ENCODE results near the gene NEK9.

The NEK9 gene

DNA sequence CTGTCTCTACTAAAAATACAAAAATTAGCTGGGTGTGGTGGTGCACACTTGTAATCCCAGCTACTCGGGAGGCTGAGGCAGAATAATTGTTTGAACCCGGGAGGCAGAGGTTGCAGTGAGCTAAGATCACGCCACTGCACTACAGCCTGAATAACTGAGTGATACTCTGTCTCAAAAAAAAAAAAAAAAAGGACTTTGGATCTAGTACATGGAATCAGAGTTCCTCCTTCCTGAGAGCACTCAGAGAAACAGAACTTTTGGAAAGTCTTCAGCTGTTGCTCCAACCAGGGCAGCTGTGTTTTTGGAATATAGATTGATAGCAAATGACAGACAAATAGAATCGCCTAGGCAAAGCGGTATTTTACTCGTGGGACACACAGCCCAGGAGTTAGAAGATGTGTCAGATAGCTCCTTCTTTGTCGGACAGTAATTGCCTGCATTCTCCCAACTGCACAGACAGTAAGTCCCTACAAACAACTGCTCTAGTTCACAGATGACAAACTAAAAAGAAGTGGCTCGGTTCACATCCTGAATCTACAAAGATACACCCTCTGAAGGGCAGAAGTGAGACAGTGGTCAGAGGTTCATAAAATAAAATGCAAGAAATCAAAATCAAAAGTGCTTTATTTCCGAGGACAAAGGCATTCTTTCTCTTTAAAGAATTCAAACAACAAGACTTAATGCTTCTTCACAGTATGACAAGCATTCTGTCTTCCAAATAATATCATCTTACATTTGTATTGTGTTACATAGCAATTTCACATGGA, 17.1 kb upstream of the NEK9 start:
- no peak for DNase-seq

DNA sequence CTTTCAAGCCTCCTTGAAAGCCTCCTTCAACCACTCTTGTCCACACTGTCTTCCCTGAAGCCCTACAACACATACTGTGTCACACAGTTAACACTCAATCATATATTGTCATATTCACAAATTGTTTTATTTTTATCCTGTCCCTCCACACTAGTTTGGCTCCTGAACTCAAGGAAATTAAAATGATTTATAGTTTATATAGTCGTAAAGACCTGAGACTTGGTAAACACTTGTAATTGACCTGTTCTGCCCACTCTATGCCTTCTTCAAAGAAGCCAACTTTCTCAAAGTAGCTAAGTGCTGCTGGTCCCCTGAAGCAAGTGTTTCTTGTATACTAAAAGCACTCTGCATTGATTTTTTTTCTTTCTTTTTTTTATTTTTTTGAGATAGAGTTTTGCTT, 15.6 kb upstream of the NEK9 start:
- no peak for DNase-seq

DNA sequence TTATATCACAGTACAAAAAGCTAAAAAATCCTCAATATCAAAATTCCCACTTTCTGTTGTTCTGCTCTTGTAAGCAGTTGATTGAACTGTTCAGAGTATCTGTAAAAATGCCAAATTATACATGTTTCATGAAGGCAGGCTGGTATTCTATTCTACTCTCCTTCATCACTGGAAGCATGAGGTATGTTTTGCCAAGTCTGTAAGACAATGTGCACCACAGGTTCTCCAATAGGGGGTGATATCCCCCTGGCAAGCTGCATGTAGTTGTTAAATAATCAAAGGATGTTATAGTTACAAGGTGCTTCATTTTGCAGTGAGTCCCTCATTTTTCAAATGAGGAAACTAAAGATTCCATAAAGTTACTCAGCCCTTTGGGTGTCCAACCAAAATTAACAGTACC, 15.1 kb upstream of the NEK9 start:
- DNase-seq = peak in 2 of 4 experiments; percentile 9 to 22

DNA sequence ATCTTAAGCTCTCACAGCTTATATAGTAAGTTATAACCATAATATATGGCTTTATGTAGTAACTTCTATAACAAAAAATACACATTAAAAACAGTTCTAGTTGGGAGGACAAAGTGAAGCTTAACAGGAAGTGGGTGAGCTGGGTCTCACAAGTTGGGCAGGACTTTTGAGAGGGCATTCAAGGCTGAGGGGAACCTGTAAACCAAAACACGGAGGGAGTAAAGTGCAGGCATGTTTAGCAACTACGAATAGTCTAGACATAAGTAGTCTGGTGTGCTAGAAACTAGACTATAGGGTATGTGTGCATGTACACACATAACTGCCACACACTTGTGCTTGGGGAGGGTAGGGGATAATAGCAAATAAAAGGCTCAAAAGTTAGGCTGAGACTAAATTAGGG, 14.2 kb upstream of the NEK9 start:
- DNase-seq = peak; percentile 13 to 38 (median 24)

DNA sequence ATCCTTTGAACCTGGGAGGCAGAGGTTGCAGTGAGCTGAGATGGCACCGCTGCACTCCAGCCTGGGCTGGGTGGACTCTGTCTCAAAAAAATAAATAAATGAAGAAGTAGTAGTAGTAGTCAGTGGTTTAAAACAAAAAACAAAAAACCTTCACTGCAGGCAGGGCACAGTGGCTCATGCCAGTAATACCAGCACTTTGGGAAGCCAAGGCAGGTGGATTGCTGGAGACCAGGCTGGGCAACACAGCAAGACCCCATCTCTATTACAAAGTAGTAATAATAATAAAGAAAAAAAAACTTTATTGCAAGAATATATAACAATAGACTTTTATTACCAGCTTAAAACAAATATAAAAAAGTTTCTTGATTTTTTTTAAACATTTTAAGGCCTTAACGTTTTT, 13.8 kb upstream of the NEK9 start:
- no peak for DNase-seq

DNA sequence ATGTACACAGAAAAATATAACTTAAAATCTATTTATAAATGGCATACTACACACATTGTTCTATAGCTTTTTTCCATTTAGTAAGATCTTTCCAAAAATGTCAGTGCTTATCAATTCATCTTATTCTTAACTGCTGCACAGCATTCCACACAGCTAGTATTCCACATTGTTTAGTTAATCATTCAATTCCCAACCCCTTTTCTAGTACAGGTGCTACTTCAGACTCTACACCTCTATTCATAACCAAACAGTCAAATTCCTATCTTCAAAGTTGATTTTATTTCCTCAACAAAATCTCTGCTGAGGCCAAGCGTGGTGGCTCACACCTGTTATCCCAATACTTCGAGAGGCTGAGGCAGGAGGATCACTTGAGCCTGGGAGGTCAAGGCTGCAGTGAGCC, 12.3 kb upstream of the NEK9 start:
- DNase-seq = no peak

DNA sequence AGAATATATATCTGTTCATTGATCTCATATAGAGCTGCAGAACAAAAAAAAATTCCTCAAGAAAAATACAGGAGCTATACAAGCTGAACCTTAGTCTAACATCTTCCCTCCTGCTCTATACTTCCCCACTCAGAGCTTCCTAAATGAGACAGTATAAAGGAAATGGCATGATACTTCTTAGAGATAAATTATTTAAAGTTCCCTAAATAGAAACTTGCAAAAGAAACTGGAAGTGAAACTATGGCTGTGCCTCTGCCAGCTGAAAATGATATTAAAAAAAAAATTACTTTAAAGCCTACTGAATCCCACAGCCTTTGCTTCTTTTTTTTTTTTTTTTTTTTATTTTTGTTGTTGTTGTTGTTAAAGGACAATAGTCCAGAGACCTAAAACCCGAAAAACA, 11.6 kb upstream of the NEK9 start:
- peak; percentile 20 to 83 (median 62) for DNase-seq

DNA sequence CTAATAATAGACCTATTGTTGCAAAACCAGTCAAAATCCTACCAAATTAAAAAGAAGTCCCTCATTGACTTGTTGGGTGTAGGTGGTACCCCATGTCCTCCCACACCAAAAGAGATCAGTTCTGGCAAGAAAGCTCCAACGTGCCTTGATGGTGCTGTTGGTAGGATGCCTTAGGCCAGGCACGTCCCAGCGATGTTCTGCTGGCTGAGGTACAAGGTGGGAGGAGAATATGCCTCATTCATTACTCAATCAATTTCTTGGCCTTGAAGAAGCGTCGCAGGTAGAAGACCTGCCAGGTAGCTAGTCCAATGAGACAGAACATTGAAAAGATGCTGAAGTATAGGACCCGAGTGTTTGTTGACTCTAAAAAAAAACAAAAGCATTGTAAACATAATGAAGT, 7.8 kb upstream of the NEK9 start:
- DNase-seq = no peak

DNA sequence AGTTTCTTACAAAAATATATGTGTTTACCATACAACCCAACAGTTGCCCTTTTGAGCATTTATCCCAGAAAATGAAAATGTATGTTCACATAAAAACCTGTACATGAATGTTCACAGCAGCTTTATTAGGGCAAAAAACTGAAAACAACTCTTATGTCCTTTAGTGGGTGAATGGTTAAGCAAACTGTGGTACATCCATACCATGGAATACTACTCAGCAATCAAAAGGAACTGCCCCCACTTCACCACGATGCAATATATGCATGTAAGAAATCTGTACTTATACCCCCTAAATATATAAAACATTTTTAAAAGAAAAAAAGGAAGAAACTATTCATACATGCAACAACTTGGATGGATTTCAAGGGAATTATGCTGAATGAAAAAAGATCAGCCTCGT, 6.7 kb upstream of the NEK9 start:
- no peak for DNase-seq

DNA sequence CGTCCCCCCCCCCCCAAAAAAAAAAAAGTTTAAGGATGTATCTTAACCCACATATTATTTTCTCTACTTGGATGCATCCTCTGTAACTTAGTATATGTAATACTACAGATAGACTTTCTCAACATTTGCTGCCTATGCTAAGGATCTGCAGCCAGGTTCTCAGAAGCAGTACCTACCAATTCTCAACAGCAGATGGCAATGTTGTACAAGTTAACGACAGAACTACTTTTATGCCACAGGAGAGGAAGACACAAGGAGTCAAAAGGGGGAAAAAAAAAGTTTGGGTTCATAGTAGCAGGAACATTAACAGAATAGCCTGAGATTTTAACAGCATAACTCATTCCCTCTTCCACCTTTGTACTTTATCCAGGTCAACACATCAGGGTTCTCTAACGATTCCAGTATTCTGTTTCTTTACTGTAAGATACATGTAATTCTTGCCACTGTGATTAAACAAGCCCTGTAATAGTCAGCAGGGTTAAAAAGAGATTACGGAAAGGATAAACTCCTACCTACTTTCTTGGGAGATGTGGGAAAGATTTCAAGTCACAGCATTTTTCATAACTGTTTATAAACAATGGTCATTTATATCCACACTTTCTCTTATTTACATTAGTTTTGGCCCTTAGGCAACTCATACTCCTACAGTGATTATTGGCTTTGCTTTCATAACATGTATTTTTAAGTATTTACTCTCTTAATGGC, 5.7 kb upstream of the NEK9 start:
- DNase-seq = peak; percentile 78 to 93 (median 88)

DNA sequence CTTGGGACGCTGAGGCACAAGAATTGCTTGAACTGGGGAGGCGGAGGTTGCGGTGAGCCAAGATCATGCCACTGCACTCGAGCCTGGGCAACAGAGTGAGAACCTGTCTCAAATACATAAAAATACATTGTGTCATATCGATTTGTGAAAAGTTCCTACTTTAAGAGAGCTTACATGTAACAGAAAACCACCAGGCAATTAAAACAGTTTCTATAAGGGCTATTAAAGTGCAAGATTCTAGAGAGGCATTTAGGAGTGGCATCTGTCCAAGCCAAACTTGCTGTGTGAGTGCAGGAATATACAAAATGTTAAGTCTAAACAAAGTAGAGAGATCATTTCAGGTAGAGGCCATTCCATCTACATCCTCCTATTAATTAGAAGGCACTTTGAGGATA, 1.7 kb upstream of the NEK9 start:
- DNase-seq = no peak

DNA sequence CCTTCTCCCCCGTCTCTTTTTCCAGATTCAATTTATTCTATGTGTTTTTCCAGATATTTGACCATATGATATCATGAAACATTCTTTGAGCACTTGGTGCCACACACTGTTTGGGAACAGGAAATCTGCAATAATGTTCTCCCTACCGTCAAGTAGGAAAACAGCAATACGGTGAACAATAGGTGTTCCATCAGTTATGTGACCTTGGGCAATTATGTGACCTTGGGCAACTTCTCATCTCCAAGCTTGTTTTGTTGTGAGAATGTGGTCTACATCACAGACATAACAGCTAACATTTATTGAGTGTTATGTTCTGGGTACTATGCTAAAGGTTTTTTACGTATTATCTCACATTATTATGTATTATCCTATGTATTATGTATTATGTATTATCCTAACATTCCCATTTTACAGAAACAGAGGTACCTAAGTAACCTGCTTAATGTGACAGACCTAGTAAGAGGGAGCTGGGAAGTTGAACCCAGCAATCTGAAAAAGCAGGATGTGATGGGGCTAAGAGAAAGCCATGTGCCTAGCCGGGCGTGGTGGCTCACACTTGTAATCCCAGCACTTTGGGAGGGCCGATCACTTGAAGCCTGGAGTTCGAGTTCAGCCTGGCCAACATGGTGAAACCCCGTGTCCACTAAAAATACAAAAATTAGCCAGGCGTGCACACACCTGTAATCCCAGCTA, 1.2 kb upstream of the NEK9 start:
- DNase-seq = peak in 1 of 4 experiments; percentile 23

DNA sequence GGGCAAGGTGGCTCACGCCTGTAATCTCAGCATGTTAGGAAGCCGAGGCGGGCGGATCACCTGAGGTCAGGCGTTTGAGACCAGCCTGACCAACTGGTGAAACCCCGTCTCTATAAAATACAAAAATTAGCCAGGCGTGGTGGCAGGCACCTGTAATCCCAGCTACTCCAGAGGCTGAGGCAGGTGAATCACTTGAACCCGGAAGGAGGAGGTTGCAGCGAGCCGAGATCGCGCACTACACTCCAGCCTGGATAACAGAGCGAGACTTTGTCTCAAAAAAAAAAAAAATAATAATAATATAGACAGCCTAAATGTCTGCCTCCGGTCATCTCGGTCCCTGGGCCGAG, 599 bp upstream of the NEK9 start:
- peak in 1 of 4 experiments; percentile 10 for DNase-seq

DNA sequence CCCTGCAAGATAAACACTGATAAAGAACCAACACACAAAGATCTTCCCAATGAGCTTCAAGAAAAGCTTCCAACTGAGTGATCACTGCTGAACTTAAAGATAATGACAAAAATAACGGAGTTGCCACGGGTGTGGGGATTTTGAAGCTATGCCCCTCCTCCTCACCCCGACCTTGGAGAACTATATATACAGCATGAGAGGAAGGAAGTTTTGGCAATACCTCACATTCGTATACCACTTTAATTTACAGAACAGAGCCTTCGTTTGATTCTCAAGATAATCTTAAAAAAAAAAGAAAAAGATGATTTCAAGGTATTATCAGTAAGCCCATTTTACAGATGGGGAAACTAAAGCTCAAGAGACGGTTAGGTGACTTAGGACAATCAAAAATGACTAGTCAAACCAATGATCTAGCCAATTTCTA, 715 bp downstream of the NEK9 start:
- DNase-seq = peak; percentile 15 to 56 (median 42)

DNA sequence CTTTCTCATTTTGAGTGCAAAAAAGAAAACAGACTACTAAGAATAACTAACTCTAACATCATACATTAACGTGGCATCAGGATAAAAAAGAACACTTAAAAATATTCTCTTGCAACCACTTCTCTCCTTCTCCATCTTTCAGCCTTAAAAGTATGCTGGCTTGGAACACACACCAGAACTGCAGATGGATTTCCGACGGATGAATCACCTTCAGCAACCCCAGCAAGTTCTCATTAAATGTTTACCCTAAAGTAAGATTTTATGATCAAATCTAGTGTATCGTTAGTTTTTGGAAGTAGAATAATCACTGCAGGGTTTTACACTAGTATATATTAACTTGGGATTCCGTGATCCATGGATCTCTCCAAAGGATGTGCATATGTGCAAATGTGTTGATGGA, 1.2 kb downstream of the NEK9 start:
- peak in 2 of 4 experiments; percentile 14 to 56 for DNase-seq

DNA sequence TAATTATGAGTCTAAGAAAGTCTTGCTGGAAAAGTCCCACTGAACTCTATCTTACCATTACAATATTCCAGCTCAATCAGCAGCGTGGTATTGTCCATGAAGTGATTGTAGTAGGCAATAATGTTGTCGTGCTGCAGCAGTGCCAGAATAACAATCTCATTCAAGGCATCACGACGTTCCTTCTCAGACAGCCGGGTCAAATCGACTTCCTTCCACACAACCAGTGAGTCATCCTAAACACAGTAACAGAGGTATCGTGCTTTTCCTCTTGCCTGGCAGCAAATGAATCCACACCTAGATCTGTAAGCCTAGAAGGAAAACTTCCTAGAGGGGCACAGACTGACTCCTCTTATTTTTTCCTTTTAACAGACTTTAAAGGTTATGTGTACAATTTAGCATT, 2.9 kb downstream of the NEK9 start:
- DNase-seq = peak; percentile 63 to 84 (median 72)

DNA sequence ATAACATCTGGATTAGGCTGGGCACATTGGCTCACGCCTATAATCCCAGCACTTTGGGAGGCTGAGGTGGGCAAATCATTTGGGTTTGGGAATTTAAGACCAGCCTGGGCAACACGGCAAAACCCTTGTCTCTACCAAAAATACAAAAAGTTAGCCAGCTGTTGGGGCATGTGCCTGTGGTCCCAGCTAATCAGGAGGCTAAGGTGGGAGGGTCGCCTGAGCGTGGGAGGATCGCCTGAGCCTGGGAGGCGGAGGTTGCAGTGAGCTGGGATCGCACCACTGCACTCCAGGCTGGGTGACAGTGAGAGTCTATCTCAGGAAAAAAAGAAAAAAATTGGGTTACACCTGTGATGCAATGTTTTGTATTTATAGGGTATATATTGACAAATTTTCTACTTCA, 5.3 kb downstream of the NEK9 start:
- no peak for DNase-seq

DNA sequence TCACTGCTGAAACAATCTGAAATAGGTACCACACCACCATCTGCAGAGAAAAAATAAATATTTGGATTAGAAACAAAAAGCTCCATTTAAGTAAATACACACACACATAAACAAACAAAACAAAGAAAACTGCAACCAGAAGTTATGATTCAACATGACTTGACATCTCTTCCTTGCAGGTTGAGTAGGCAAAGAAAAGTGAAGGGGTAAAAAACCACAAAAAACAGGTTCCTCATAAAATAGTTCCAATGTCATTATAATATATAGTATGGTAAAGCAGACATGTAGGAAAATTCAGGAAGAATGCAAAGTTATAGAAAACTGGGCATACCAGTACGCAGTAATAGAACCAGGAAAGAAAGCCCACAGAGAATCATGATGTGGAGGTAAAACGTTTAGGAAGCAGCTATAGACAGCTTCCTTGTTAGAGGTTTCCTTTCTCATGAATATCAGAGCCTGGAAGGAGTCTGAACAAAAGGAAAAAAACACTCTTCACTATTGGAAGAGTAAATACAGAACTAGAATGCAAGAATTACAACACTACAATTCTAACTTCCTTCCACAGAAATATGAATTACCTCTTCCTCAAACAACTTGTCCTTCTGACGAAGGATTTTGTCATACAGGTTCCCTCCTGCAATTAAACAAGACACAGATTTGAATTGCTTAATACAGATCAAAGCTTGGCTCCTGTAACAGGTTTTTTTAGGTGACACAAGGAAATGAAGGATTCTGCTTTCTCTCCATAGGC, 6.1 kb downstream of the NEK9 start:
- DNase-seq = peak; percentile 13 to 80 (median 46)

DNA sequence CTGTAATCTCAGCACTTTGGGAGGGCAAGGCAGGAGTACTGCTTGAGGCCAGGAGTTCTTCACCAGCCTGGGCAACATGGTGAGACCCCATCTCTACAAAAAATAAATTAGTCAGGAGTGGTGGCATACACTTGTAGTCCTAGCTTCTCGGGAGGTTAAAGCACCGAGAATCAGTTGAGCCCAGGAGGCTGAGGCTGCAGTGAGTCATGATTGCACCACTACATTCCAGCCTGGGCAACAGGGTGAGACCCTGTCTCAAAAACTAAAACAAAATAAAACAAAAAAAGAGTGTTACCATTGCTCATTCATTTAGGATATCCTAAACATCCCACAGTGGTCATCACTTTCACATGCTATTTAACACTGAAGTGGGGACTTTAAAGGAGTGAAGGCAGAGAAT, 7.8 kb downstream of the NEK9 start:
- no peak for DNase-seq

DNA sequence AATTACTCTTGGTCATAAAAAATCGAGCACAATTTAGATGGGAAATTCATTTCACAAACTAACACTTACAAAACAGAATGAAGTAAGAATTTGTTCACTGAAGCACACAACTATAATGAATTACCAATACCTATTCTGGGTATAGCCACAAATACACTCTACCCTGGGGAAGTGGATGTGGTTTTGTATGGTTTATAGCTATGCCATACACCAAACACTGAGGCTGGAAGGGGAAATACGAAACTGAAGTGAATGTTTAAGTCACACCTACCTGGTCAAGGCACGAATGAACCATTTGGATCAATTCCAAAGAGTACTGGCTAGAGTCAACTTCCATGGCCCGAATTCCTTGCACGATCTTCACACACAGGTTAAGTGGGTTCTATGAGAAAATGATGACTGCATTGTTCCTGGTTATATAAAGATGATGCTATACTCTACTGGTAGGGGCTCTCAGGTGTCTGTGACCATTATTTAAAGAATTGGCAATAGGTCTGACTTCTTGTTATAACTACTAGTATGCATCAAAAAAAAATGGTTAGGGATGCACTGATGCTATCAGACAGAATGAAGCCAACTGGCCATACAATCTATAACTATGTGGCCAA, 12.8 kb downstream of the NEK9 start:
- DNase-seq = no peak

DNA sequence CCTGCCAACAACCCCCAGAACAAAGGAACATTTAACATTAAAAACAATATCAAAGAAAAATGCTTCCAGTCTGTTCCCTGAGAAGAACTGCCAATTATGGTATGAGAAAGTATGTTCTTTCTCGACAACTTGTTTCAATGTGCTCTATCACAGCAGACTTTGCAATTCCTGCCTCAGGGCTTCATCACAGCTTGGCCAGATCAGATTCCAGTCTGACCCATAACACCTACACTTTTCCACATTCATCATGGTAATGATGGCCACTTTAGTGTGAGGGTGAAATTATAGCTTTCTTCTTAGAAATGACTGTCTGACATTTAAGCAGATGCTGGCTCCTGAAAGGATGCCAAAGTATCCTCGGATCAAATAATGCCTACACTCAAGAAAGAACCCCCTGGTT, 17.0 kb downstream of the NEK9 start:
- DNase-seq = no peak

DNA sequence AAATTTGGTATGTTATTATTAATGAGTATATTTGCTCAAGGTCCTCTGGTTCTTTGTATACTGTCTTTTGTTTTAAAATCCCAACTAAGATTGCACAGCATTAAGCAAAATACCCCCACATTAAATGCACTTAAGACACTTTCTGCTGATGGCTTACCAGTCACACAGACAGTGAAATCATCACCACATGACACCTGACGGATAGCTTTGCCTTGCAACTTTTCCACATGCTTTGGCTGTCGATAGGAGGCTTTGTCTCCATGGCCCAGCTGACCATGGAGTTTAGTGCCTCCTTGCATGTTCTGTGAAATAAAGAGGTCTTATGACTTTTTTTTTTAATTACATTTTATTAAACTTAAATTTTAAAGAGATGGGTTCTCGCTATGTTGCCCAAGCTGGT, 19.7 kb downstream of the NEK9 start:
- peak; percentile 37 to 59 (median 47) for DNase-seq

DNA sequence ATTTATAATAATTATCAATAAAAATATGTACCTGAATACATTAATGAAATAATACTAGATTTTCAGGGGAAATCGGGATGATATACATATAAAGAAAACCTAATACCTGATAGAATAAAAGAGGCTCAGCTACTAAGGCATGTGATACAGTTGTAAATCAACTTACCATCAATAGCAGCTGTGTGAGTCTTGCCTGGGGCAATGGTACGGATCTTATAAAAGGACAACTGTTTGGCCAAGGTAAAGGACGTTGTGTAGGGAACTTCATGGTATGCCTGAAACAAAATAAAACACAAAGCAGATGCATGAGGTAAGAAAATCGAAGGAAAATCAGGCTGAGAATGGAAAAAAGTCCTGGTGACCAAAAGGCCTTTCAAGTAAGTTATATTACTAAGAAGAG, 25.4 kb downstream of the NEK9 start:
- no peak for DNase-seq
